Pancreas (tissue), 10 donors: ENCODE results near the gene RIPPLY2. TPM values are rescaled to one million over a fixed set of nuclear protein-coding genes. Genes with fewer than 3 reads are reported as not detected.

Experiments used
- ATAC-seq, 4 donors: fragments of 200-7000 bp; cut with Tn5 transposase; one replicate each; pipeline versions ENCODE4 v1.8.0 to v1.9.1; 2020; ENCODE audit warnings: mild to moderate bottlenecking in 4 of 4, moderate library complexity in 4 of 4
- DNase-seq, 6 donors: peaks; one replicate each; pipeline ENCODE4 v3.0.0-alpha.2; 2020
- FAIRE-seq: peaks from 2 replicates; lab custom pipeline; 2012; peaks lifted over from hg19 to GRCh38; lab: Jason Lieb, UNC
- H3K27ac ChIP-seq, 4 donors: fragments of 200-600 bp; sonication (generic); 1 replicate in 3 of 4; 2 replicates in 1 of 4; pipeline versions ENCODE4 v1.5.0 to v1.8.0; 2020
- H3K27me3 ChIP-seq, 4 donors: fragments of 200-600 bp; one replicate each; pipeline ENCODE4 v1.8.0; 2021
- H3K36me3 ChIP-seq, 3 donors: fragments of 200-600 bp; sonication (generic) in 1 of 3; one replicate each; pipeline versions ENCODE4 v1.5.0 to v1.8.0; 2020 to 2021
- H3K4me1 ChIP-seq, 3 donors: fragments of 200-600 bp; one replicate each; pipeline ENCODE4 v1.8.0; 2021
- H3K4me3 ChIP-seq, 4 donors: fragments of 200-600 bp; sonication (generic) in 2 of 4; one replicate each; pipeline versions ENCODE4 v1.5.0 to v1.8.0; 2020 to 2021
- H3K9me3 ChIP-seq, 4 donors: fragments of 200-600 bp; one replicate each; pipeline ENCODE4 v1.8.0; 2021
- CTCF ChIP-seq, 4 donors: fragments of 200-600 bp; sonication (generic) in 3 of 4; IDR thresholded peaks; one replicate each; pipeline versions ENCODE4 v1.5.0 to v1.8.0; 2021; ENCODE audit warnings: antibody characterized with exemption in 4 of 4
- WGBS, 2 donors: extraction: QIAGEN DNeasy Blood & Tissue Kit; methylation state at CpG; one replicate each; pipeline ENCODE4 v1.1.7; 2013; 5-methylcytosine and 5-hydroxymethylcytosine counted together
- intact Hi-C, 3 donors: fragments of 100-400 bp; cut with DNase I; formaldehyde crosslinking; loops; one replicate each; pipeline versions ENCODE4 v1.11.1 to v1.14.2; 2022
- polyA plus RNA-seq, 2 donors: library from polyadenylated mRNA; stranded (reverse); fragments of 200-250 nt; gene quantifications; one replicate each; pipeline ENCODE4 v1.2.3, GENCODE V29; 2013
- total RNA-seq, 6 donors: library from RNA; stranded (reverse); fragmentation: NEBNext Ultra II Directional in 4 of 6; extraction: Animal tissue kit (Norgen Biotek cat#: 25700) in 4 of 6; gene quantifications; one replicate each; pipeline versions ENCODE4 v1.2.1 to v1.2.4, GENCODE V29; 2021 to 2023
- donor health status: healthy with polysubstance abuse.
- donor health status: DM: no; HTN: no; CAD: no; lungs with moderate emphysema.
- donor health status: DM: no; HTN: no; CAD: no.
- donor health status: control.
- donor health status: control.
- donor health status: Bipolar disorder and iron deficiency.
- donor health status: DM: yes; HTN: yes; CAD: no.
- donor health status: DM: no; HTN: no; CAD: no.
- donor health status: DM: no; HTN: no; CAD: no.
- donor health status: DM: yes; HTN: yes; CAD: no.

Gene RIPPLY2
- total and polyA plus RNA-seq, 8 donors = 0.22 to 9.4 (median 0.58) TPM; not detected in 2

GRCh38 chr6:83884523-83884922 lies 31.4 kb downstream of the RIPPLY2 start:
- TF ChIP-seq CTCF (IDR thresholded peaks at IDR 0.05) = peak; percentile 10 to 61 (median 34)
- no peaks in the 10 kb centered on the region for H3K27me3 ChIP-seq
- FAIRE-seq = peak; percentile 96
- peaks cover 0 to 5% (median 0%) of the 10 kb centered on the region in 3 donors for H3K4me1 ChIP-seq
- no peak overlapping the region for H3K4me3 ChIP-seq
- WGBS, 2 donors = 6% methylated on average over 4 of the region's 4 CpGs
- H3K27ac ChIP-seq = no peak overlapping the region
- ATAC-seq = peak; percentile 64 to 89 (median 84)
- no peaks in the 10 kb centered on the region for H3K36me3 ChIP-seq
- no peak for DNase-seq
- intact Hi-C loops = loop anchor here in 2 of 3 donors (10.0 kb wide), 2 partner anchors 330 to 340 kb away; partner anchors contain the start of gene CEP162 (in 1 of the 2)
- H3K9me3 ChIP-seq = no peaks in the 10 kb centered on the region

GRCh38 chr6:83885984-83886383 lies 32.8 kb downstream of the RIPPLY2 start:
- peaks cover 0 to 5% (median 0%) of the 10 kb centered on the region in 3 donors for H3K4me1 ChIP-seq
- H3K27ac ChIP-seq = no peak overlapping the region
- 94 to 99% methylated on average over 2 of the region's 2 CpGs for WGBS, 2 donors
- DNase-seq (no peak), FAIRE-seq (no peak), ATAC-seq (no peak)
- TF ChIP-seq CTCF (IDR thresholded peaks at IDR 0.05) = no peak
- no peaks in the 10 kb centered on the region for H3K36me3 ChIP-seq
- H3K4me3 ChIP-seq = no peak overlapping the region
- intact Hi-C loops = loop anchor here in 2 of 3 donors (10.0 kb wide), 2 partner anchors 329 to 339 kb away; partner anchors contain the start of gene CEP162 (in 1 of the 2)
- no peaks in the 10 kb centered on the region for H3K9me3 ChIP-seq
- H3K27me3 ChIP-seq = no peaks in the 10 kb centered on the region

GRCh38 chr6:83889621-83890020 lies 36.5 kb downstream of the RIPPLY2 start:
- Histone ChIP-seq H3K36me3 (no peaks in the 10 kb centered on the region), H3K4me1 (peaks cover 0 to 4% (median 3%) of the 10 kb centered on the region in 3 donors), H3K27ac (no peak overlapping the region), H3K4me3 (no peak overlapping the region), H3K9me3 (no peaks in the 10 kb centered on the region), H3K27me3 (no peaks in the 10 kb centered on the region)
- no peak for ATAC-seq
- WGBS, 2 donors = 97 to 100% methylated on average over 1 of the region's 1 CpG
- TF ChIP-seq CTCF (IDR thresholded peaks at IDR 0.05) = no peak
- no peak for FAIRE-seq
- no peak for DNase-seq
- intact Hi-C loops = loop anchor here in 2 of 3 donors (10.0 kb wide), 2 partner anchors 325 to 335 kb away; partner anchors contain the start of gene CEP162 (in 1 of the 2)

- no peak for ATAC-seq
- H3K27me3 ChIP-seq = no peaks in the 10 kb centered on the region
- H3K4me3 ChIP-seq = no peak overlapping the region
- no peak for DNase-seq
- TF ChIP-seq CTCF (IDR thresholded peaks at IDR 0.05) = no peak
- intact Hi-C loops = no loop called here
- no peaks in the 10 kb centered on the region for H3K9me3 ChIP-seq
- H3K36me3 ChIP-seq = no peaks in the 10 kb centered on the region
- peaks cover 0 to 4% (median 0%) of the 10 kb centered on the region in 3 donors for H3K4me1 ChIP-seq
- no peak for FAIRE-seq
- H3K27ac ChIP-seq = no peak overlapping the region
- 83 to 88% methylated on average over 4 of the region's 4 CpGs for WGBS, 2 donors
These were observed 37.4 kb downstream of the RIPPLY2 start for GRCh38 chr6:83890520-83890919.

GRCh38 chr6:83891586-83891985 lies 38.4 kb downstream of the RIPPLY2 start:
- 64 to 67% methylated on average over 4 of the region's 4 CpGs for WGBS, 2 donors
- TF ChIP-seq CTCF (IDR thresholded peaks at IDR 0.05) = no peak

More at GRCh38 chr6:83891586-83891985, 38.4 kb downstream of the RIPPLY2 start:
- Histone ChIP-seq H3K4me3 (no peak overlapping the region), H3K9me3 (no peaks in the 10 kb centered on the region), H3K36me3 (no peaks in the 10 kb centered on the region), H3K27me3 (no peaks in the 10 kb centered on the region), H3K4me1 (peaks cover 0 to 4% (median 0%) of the 10 kb centered on the region in 3 donors), H3K27ac (no peak overlapping the region)
- no peak for DNase-seq
- FAIRE-seq = no peak
- ATAC-seq = no peak
- intact Hi-C loops = no loop called here
